HG03066 (cell line): Measurements from ENCODE around the gene SLC6A11.

Experiments used
- ATAC-seq: cut with Tn5 transposase; IDR thresholded peaks from one replicate; pipeline ENCODE4 v1.9.1; 2021; ENCODE audit warnings: low read depth; ENCODE audit not compliant: unreplicated experiment

Gene SLC6A11

DNA sequence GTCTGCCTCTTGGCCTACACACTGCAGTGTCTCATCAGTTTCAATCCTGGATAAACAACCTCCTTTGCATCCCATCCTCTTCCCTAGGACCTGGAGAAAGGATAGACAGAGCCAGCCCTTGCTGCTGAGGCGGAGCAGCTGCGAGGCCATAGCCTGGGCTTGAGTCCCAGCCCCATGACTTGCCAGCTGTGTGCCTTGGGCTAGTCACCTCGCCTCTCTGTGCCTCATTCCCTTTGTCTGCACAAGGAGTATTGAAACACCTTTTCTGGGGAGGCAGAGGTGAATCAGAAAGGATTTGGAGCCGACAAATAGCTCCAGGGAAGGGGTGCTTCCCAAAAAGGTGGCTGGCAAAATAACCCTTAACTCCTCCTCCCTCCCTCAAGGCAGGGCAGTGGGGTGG is 111.5 kb downstream of the SLC6A11 start:
- ATAC-seq, result no peak

DNA sequence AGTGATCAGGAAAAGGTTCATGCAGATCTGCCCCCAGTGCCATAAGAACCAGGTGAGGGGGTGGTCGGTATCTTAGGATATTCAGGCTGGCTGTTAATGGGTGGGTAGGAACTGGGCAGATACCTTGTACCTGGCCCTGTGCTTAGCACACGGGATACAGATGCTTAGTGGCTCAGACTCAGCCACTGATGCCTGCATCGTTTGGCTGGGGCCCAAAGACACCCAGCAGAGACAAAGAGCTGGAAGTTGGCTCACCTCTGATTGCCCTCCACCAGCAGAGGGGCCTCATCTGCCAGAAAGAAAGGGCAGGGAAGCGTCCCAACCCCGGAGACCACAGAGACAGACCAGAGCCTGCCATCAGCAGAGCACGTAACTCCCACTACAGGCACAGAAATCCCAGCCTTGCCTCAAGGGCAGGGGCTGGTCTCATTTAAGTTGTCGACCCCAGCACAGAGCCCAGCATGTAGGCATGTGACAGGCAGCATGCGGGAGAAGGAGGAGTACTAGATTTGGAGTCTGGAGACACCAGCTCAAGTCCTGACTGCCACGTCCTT is 112.5 kb downstream of the SLC6A11 start:
- no peak for ATAC-seq

DNA sequence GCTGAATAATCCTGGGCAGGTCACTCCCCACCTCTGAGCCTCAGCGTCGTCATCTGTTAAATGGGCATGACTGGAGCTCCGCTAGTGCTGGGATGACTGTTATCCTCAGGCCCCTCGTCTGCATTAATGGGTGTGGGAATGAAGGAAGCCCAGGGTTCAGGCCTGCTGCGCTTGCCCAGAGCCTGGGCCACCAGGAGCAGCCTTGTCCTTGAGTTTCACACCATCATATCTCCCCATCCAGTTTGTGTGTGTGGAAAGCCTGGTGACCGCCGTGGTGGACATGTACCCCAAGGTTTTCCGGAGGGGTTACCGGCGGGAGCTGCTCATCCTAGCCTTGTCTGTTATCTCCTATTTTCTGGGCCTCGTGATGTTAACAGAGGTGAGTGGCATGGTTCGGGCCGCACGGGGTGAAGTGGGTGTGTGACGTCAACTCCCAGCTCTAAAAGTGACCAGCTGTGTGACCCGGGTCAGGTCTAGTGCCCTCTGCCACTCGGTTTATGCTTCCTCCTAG is 113.0 kb downstream of the SLC6A11 start:
- ATAC-seq, result no peak

DNA sequence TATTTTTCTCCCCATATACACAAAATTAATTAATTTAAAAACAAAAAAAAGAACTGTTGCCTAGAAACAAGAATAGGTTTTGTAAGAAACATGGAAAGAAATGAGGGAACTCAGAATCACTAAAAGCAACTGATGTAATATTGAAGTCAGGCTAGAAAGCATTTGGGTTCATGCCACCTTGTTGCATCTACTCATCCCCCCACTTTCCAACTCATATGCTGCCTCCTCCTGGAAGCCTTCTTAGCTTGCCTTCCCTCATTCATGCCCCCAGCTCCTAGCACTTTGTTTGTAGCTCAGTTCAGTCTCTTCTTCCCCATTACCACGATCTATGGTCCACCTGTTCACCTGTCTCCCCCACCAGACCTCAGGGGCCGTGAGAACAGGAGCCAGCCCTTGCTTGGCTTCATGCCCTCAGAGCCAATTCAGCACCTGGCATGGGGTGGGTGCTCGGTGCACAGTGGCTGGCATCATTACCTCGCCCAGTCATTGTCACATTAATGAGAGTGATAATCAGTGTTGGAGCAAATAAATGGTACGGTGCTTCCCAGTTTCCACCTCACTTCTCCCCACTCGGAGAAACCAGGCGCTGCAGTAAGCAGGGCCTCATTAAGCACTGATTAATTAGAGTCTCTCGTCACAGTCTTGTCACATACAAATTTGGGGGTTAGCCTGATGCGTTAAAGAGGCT is 114.1 kb downstream of the SLC6A11 start:
- no peak for ATAC-seq

DNA sequence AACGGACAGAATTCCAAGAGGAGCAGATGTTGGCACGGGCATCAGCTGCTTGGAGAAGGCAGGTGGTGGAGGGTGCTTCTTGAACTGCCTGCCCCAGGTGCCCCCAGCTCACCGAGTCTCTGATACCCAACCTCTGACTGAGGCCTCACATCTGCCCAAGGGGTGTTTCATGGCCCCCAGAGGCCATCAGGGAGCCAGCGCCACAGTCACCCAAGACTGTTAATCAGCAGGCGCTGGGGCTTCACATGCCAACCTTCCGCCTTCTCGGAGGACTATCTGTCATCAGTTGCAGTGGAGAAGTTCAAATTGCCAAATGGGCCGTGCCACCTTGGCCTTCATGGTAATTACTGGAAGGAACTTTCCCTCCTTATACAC is 114.6 kb downstream of the SLC6A11 start:
- ATAC-seq, result no peak

DNA sequence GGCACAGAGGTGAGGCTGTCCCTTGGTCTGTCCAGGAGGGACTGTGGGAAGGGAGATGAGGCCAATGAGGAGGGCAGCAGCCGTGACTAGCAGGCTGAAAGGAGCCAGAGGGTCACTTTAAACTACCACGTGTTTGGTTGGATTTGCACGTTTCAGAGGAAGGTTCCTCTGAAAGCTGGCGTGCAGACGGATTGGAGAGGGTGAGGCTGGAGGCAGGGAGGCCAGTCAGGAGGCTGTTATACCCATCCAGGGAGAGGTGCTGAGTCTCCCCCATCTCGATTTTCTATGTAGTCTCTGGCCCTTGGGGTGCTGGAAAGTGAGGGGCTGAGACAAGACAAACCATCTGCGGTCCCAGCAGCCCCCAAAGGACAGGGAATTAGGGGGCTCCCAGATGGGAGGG is 116.6 kb downstream of the SLC6A11 start:
- no peak for ATAC-seq

DNA sequence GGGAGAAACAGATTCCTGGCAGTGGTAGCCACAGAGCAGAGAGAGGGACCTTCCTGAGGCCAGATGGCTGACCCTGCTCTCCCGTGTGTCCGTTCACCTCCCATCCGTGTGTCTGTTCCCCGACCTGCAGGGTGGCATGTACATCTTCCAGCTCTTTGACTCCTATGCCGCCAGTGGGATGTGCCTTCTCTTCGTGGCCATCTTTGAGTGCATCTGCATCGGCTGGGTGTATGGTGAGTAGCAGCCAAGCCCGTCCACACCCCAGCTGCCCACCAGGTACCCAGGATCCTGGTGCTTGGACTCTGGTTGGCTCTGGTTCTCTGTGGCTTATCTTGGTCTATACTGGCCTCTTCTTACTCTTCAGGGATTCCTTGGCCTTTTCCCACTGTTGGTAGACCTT is 117.0 kb downstream of the SLC6A11 start:
- ATAC-seq, result no peak

DNA sequence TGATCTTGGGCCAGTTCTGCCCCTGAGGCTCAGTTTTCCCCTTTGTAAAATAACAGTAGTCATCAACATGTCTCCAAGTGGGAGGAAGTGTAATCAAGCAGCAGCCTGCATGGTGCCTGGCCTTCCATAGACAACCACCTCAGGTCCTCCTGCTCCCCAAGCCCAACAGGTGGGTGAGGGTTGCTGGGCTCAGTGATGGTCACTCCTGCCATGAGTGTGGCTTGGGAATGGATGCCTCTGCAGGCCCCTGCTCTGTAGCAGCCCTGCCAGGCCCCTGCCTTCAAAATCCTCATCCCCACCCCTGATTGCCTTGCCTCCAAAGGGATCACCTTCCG is 117.4 kb downstream of the SLC6A11 start:
- no peak for ATAC-seq

DNA sequence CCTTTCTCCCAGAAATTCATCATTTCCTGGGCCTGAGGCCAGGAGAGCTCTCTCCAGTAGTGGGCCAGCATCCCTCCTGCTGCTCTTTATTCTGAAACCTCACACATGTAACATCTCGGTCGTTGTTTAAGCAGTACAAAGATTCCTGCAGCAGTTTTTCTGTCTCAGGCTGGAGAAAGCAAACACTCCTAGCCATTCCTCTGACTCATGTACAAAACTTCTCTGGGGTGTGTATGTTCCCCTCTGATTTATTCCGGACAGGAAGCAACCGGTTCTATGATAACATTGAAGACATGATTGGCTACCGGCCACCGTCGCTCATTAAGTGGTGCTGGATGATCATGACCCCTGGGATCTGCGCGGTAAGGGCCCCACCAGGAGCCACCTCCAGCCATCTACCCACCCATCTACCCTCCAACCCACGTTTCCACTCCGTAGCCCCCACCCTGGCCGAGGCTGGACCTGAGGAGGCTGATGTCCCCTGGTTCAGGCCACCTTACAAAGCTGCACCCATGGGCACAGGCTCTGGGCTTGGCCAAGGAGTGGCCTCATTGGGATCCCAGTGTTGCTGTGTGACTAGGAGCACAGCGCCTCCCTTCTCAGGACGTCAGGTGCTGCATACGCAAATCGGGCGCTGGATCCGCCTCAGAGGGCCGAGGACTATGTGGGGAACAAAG is 117.9 kb downstream of the SLC6A11 start:
- ATAC-seq, result no peak

DNA sequence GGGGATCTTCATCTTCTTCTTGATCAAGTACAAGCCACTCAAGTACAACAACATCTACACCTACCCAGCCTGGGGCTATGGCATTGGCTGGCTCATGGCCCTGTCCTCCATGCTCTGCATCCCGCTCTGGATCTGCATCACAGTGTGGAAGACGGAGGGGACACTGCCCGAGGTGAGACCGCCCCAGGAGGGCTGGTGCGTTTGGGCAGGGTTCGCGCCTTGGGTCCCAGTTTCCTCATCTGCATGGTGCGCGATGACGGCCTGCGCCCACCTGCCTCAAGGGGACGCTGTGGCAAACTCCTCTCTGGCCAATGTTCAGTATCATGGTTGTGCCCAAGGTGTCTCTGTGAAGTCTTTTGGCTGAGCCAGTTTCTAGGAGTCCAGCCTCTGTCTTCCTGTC is 119.0 kb downstream of the SLC6A11 start:
- no peak for ATAC-seq

DNA sequence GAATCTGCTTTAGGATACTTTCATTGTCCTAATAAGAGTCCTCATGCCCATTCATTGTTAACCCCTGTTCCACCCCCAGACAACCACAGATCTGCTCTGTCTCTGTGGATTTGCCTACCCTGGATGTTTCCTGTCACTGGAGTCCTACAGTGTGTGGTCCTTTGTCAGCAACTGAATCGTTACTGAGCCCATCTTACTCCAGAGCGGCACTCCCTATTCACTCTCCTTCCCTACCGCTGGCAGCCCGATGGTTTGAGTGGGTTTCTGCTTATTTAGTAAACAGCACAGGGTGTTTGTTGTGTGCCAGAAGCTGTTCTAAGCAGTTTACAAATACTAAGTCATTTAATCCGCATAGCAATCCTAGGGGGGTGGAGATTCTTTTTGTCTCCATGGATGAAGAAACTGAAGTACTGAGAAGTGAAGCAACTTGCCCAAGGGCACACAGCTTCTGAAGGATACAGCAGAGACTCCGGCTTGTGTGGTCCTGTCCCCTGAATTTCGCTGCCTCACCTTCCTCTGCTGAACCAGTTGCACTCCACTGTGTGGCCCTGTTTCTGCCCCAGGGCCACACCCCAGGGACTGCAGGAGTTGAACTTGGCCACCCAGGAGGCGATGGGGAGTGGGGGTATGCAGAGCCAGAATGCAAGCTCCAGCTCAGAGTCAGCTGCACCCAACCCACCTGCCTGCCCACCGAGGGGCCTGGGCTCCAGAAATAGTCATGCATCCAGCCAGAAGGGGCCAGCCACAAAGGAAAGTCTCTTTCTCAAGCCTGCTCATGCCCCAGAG is 120.0 kb downstream of the SLC6A11 start:
- ATAC-seq, result no peak

DNA sequence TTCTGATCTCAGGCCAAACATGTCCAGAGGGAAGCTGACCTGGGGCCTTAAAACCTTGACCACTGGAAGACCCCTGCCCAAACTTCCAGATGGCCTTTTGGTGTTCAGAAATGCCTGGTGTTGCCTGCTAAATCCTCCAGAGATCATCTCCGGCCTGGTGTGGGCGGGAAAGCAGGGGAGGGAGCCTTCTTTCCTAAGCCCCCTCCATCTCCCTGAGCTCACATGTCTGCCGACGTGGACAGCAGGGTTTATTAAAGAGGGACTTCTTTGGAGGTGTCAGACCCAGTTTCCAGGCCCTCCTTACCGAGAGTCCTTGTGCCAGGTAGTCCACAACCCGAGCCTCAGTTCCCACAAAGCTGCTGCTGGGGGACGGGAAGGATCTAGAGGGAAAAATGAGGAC is 120.7 kb downstream of the SLC6A11 start:
- no peak for ATAC-seq

DNA sequence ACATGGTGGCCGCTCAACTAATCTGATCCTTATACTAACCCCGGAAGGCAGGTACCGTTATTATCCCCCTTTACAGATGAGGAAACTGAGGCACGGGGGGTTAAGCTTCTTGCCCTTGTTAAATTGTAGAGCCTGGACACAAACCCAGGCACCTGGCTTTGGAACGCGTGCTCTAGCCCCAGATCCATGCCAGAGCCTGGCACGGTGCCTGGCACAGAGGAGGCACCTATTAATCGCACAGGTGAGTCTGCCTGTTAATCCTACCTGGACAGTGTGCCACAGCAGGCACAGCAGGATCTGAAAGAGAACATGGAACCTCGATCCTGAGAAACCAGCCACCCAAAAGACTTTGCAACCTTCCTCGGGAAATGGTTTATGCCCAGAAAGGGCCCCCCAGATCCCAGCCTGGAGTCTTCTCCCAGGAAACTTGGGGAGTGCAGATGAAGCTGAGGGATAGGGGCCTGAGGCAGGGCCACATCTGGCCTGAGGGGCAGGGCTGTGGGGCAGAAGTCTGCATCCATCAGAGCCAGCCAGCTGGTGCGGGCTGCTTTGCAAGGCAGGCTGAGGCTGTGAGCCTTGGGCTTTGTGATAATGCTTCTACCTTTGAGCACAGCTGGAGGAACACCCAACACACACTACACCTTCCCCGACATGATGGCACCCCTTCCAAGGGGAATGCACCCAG is 121.3 kb downstream of the SLC6A11 start:
- no peak for ATAC-seq

DNA sequence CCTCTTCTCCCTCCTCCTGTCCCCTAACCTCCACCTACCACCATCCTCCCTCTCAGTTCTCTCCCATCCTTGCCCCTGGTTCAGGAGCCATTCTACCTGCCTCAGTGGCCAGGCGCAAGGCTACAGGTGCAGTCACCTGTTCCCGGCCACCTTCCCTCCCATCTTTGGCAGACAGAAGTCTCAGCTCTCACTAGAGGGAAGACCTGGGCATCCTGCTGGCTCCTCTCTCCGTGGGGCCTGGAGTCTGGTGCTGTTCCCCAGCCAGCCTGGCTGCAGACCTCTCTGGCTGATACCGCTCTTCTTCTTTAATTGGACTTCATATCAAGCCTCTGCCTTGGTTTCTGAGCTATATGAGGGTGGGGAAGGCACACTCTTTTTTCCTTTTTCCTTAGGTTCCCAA is 123.5 kb downstream of the SLC6A11 start:
- no peak for ATAC-seq

DNA sequence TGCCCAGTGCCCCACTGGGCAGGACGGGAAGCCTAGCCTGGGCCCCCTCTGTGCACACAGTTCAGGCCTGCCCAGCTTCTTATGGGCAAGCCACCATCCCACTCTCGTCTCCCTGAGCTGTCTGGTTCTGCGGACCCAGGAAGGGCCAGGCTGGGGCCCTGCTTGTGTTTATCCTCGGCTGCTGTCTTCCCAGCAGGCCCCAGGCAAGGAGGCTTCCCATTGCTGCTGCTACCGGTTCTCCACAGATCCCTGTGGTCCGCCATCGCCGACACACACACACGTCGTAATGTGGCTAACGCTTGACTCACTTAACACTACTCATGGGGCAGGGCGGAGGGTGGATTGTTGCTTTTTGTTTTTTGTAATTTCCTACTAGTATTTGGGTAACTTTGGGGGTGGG is 124.1 kb downstream of the SLC6A11 start:
- ATAC-seq, result no peak

DNA sequence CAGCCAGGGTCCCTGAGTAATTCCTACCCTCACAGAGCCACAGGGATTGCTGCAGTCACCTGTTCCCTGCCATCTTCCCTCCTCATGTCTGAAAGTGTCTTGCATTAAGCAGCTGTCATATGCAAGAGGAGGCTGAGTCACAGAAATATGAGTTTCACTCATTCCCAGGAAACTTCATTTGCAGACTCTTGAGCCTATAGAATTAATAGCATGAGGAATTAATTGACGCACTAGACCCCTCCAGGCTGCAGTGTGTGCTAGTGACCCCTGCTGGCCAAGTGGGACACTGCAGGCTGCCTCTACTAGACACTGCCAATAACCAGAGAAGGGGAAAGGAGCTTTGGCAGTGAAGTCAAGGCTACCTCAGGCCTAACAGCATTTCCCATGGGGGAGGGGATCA is 125.9 kb downstream of the SLC6A11 start:
- no peak for ATAC-seq

DNA sequence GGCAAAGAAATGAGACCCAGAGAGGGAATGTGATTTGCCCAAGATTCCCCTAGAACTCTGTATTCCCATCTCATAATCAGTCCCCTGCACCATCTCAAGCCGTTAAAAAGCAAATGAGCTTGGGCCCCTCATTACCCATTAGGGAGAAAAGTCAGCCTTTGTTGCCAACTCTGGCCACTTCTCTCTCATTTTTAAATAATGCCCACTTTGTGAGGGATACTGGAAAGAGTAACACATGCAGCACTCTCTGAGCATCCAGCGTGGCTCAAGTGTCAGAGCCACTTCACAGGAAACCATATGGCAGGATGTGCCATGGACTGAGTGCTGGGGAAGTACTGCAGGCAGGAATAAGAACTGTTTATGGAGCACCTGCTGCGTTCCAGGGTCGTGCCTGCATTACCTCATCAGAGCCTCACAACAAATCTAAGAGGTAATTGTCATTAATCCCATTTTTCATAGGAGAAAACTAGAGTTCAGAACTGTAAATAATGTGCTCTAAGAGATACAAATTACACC is 126.7 kb downstream of the SLC6A11 start:
- ATAC-seq, result no peak

DNA sequence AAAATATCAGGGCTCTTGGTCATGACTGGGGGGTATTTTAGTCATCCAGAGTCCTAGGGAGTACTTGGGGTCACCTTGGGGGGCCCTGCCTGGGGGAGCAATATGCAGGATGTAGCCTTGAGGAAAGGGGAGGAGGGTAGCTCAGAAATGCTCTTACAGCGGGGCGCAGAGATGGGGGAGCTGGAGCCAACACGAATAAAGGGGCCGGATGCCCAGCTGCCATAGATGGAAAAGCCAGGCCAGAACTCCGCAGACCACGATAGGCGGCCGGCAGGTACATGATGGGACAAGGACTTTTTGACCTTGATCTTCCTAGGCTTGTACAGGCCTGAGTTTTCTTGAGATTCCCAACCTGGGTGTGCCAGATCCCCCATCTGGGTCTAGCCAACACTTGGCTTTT is 128.8 kb downstream of the SLC6A11 start:
- ATAC-seq, result no peak

DNA sequence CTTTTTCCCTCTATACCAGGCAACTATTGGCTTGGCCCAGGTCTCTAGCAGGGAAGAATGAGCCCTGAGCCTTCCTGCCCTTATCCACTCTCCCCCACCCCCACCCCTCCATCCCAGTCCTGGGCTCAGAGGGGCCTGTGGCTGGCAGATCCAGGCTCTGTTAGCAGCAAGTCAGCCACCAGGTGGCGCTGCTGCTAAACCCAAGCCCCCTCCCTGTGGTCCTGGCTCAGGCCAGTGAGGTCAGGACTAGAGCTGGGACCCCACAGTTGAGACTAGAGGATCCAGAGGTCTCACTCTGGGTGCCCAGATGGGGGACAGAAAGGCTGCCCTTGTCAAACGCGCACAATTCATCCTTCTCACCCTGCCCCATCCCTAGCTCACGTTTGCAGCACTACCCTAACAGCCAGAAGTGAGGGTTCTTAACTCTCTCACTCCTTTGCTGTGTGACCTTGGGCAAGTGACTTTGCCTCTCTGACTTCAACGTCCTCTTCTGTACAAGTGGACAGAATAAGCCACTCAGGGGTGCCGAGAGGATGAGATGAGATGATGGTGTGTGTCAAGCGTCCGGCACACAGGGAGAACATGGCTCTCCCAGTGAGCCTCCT is 129.8 kb downstream of the SLC6A11 start:
- no peak for ATAC-seq

DNA sequence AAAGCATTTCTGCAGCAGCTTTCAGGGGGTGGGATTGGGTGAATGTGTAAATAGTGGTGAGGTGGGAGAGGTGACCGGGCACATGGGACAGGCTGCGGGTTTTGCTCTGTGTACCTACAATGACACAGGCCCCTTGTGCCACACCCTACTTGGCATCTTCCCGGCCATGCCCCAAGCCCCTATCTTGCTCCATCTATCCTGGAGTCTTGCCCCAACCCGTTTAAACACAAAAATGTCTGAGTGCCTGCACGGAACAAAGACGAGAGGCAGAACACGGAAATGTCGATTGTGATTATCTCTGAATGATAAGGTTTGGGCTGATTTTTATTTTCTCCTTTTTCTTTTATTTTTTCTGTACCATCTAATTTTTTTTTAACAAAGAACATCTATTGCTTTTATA is 130.5 kb downstream of the SLC6A11 start:
- no peak for ATAC-seq
